HG02870 (cell line): ENCODE measurements around the gene ERBB2.
A peak's percentile ranks its signal among the peaks of the same experiment; 100 is the strongest.
"Not testable (repeated sequence)": the region's sequence is repeated elsewhere in the genome, so short reads cannot be mapped to it uniquely, and the experiment has no call there.

ENCODE experiments used
- ATAC-seq: cut with Tn5 transposase; IDR thresholded peaks from one replicate; pipeline ENCODE4 v1.9.1; 2021; ENCODE audit warnings: mild to moderate bottlenecking, moderate library complexity; ENCODE audit not compliant: unreplicated experiment

ERBB2 gene

DNA sequence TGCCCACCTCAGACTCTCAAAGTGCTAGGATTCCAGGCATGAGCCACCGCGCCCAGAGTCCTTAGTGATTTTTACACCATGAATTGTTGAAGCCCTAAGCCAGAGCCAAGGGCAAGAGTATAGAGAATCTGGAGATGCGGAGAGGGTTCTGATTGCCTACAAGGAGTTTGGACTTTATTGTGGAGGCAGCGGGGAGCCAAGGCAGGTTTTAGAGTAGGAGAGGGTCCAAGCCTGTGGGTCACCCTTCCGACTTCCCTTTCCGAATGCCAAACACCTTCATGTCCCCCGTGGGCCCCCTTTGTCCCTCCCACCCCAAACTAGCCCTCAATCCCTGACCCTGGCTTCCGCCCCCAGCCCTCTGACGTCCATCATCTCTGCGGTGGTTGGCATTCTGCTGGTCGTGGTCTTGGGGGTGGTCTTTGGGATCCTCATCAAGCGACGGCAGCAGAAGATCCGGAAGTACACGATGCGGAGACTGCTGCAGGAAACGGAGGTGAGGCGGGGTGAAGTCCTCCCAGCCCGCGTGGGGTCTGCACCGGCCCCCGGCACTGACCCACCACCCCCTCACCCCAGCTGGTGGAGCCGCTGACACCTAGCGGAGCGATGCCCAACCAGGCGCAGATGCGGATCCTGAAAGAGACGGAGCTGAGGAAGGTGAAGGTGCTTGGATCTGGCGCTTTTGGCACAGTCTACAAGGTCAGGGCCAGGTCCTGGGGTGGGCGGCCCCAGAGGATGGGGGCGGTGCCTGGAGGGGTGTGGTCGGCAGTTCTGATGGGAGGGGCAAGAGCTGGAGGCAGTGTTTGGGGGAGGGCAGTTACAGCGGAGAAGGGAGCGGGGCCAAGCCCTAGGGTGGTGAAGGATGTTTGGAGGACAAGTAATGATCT is 23.3 kb downstream of the ERBB2 start:
- ATAC-seq, result no peak

DNA sequence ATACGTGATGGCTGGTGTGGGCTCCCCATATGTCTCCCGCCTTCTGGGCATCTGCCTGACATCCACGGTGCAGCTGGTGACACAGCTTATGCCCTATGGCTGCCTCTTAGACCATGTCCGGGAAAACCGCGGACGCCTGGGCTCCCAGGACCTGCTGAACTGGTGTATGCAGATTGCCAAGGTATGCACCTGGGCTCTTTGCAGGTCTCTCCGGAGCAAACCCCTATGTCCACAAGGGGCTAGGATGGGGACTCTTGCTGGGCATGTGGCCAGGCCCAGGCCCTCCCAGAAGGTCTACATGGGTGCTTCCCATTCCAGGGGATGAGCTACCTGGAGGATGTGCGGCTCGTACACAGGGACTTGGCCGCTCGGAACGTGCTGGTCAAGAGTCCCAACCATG is 24.9 kb downstream of the ERBB2 start:
- ATAC-seq, result no peak

DNA sequence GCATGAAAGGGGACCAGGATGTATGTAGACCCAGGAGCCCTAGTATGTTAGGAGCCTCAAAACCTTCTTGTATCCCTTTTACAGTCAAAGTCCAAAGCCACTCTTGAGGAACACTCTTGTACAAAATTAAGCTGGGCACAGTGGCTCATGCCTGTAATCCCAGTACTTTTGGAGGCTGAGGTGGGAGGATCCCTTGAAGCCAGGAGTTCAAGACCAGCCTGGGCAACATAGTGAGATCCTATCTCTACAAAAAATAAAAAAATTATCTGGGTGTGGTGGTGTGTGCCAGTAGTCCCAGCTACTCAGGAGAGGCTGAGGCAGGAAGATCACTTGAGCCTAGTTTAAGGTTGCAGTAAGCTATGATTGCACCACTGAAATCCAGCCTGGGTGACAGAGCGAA is 26.1 kb downstream of the ERBB2 start:
- not testable (repeated sequence) for ATAC-seq

DNA sequence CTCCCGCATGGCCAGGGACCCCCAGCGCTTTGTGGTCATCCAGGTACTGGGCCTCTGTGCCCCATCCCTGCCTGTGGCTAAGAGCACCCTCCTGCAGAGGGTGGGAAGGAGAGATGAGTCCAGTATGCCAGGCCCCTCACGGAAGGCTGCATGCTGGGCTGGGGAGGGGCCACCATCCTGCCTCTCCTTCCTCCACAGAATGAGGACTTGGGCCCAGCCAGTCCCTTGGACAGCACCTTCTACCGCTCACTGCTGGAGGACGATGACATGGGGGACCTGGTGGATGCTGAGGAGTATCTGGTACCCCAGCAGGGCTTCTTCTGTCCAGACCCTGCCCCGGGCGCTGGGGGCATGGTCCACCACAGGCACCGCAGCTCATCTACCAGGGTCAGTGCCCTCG is 26.8 kb downstream of the ERBB2 start:
- no peak for ATAC-seq

DNA sequence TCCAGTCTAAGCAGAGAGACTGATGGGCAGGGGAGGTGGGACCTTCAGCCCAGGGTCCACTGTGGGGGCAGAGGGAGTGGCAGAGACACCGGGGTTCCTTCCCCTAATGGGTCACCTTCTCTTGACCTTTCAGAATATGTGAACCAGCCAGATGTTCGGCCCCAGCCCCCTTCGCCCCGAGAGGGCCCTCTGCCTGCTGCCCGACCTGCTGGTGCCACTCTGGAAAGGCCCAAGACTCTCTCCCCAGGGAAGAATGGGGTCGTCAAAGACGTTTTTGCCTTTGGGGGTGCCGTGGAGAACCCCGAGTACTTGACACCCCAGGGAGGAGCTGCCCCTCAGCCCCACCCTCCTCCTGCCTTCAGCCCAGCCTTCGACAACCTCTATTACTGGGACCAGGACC is 27.7 kb downstream of the ERBB2 start:
- ATAC-seq, result no peak

DNA sequence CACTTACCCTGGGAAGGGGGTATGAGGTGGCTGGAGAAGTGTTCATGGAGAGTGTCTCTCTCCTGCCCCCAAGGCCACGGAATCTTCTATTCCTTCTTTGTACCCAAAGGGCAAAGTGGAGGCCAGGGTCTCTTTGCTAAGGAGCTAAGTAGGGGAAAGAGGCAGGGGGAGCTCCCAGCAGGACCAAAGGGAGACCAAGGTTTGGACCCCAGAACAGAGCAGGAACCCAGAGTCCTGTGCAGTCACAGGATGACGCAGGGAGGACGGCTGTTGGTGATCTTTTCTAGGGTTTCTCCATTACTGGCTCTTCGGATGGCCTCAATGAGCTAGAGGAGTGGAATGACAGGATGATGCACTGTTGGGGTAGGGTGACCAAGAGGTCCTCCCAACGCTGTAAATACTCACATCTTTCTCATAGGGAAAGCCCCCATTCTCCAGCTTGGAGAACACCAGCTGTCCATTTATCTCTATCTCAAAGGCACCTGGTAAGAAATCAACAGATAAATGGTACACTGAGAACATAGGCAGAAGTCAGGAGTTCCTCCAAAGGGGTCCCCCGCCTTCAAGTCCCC is 29.5 kb downstream of the ERBB2 start:
- ATAC-seq, result no peak

DNA sequence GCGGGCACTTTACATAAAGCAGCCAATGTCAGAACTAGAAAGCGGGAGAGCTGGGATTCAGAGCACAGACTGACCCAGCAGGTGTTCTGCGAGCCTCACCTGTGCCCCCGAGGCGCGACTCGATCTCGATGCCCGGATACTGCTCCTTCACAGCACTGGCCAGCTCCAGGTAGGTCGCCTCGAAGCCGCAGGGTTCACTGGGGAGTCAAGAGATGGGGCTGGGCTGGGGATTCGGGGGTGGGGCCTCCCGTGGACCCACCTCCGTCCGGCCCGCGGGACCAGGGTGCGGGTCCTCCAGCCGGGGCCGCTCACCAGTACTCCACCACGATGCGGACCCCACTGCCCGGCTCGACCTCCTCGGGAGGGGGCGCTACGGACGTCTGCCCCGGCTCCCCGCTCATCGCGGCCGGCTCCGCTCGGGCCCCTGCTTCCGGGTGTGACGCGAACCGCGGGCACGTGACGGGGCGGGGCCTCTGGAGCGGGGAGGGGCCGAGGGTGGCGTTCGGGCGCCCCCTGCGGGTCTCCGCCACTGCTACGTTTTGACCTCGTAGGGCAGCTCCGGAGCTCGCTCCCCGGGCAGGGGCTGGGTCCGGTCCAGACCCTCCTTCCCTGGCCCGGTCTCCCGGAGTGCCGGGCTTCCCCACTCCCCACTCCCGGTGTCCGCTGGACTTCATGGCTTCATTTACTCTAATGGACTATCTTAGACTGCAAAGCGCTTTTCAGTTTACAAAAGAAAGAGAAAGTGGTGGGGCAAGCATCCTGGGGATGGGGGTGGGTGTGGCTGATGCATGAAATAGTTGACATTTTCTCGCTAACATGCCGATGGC is 30.4 kb downstream of the ERBB2 start, which contains the start of gene MIEN1:
Gene MIEN1, minus strand, starts transcription at position 438 of the 827 bp plus-strand sequence. Its CDS starts 37 bp downstream, at position 401.
- ATAC-seq, result peak; percentile 80

DNA sequence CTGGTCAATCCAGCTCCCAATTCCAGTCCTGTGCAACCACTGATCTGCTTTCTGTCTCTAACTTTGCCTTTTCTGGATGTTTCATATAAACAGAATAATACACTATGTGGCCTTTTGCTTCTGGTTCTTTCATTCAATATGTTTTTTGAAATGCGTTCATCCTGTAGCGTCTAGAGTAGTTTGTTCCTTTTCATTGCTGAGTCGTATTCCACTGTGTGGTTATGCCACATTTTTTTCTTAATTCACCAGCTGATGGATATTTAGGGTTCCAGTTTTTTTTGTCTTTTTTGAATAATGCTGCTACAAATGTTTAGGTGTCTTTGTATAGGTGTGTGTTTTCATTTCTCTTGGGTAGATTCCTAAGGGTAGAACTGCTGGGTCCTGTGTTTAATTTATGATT is 32.7 kb downstream of the ERBB2 start:
- ATAC-seq, result no peak

DNA sequence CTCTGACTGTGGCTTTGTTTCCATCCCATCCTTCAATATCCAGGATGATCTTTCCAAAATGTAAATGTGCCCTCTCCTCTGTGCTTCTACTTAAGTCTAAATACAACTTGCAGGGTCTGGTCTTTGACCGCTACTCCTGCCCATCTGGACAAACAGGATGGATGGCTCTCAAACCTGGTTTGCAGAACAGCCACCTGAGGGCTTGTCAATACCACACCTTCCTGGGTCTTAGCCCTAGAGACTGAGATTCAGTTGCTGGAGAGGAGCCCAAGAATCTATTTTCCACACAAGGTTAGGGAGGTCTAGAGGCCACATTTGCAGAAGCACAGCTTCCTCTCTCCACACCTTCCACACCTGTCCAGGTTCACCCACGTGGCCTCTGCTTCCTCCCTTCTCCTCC is 36.0 kb downstream of the ERBB2 start:
- ATAC-seq, result no peak

DNA sequence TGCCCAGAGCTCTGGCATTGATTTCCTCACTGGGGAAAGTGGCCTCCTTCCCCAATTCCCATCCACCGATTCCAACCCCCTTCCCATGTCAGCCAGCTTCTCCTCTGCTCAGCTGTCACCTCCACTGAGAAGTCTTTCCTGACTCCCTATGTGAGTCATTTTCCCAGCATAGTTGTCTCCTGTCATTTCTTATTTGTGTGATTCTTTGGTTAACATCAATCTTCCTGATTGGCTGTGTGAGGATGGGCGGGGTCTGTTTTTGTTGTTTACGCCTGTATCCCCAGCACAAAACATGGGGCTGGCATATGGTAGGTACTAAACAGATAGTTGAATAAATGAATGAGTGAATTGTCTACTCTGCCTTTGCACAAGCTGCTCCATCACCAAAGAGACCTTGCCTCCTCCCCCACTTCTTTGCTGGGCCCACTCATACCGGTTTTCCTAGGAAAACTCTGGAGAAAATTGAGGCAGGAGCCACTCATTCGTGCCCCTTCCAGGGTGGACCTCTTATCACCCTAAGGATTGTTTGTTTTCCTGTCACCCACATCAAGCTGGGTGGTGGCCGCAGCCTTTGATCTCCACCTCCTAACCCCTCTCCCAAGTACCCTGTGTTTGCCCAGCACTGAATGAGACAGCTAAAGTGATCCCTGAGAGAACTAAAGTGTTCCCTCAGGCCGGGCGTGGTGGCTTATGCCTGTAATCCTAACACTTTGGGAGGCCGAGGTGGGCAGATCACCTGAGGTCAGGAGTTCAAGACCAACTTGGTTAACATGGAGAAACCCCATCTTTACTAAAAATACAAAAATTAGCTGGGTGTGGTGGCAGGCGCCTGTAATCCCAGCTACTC is 36.7 kb downstream of the ERBB2 start:
- ATAC-seq, result no peak

DNA sequence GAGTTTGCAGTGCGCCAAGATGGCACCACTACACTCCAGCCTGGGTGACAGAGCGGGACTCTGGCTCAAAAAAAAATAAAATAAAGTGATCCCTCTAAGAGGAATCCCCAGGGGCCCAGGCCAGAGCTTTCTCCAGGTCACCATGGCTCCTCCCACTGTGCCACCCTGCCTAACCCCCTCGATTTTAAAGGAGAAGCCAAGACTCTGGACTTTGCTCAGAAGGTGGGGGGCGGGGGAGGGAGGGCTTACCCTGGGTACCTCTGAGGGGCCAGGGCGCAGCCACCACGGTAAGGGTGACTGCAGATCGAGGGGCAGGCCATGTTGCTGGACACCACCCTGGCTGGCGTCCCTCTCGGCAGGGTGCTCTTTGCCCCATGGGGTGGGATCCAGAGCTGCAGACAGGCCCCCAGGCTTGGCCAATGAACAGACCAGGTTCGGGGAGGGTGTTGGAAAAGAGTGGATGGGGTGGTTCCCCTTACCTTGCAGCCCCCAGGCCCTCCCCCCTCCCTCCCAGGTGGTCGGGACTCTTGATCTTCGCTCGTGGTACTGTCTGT is 37.4 kb downstream of the ERBB2 start:
- ATAC-seq, result no peak

DNA sequence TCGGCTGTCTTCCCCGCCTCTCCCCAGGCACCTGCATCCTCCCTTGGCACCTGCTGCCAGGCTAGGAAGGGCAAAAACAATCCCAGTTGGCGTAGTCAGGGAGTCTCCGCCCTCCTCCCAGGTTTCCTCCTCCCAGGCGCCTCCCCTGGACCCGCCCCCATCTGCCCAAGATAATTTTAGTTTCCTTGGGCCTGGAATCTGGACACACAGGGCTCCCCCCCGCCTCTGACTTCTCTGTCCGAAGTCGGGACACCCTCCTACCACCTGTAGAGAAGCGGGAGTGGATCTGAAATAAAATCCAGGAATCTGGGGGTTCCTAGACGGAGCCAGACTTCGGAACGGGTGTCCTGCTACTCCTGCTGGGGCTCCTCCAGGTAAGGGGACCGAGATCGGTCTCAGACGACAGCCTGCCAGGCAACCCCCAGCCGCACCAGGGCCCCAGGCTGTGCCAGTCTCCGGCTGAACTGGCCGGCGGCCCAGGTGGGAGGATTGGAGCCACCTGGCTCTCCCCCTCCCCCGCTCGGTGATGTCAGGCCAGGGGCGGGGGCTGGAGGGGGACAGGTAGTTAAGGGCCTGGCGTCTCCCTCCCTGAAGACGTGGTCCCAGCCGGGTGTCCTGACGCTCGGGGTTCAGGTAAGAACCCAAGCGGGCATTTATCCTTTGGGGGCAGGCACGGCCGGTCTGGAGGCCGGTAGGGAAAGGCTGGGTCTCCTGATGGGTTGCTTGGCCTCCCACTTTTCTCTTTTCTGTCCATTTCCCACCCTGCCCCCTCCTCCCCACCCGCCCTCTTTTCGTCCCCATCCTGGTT is 38.1 kb downstream of the ERBB2 start, which contains the start of gene GRB7:
Gene GRB7, plus strand, starts transcription at position 179 of the 808 bp plus-strand sequence. CDS start 4,364 bp downstream, outside the sequence.
- no peak for ATAC-seq

DNA sequence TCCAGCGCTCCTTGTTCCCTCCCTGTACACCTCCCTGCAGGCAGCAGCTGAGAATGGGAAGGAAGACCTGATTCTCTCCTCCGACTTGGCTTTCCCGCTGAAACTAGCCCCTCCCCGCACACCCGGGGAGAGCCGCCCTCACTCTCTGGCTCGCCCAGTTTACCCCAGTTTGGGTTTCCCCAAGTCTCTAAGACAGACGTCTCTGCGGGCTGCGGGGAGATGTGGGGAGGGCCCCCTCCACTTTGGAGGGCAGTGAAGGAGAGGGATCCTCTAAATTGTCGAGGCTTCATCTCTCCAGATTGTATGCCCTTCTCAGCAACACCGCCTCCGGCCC is 38.7 kb downstream of the ERBB2 start:
- ATAC-seq, result no peak

DNA sequence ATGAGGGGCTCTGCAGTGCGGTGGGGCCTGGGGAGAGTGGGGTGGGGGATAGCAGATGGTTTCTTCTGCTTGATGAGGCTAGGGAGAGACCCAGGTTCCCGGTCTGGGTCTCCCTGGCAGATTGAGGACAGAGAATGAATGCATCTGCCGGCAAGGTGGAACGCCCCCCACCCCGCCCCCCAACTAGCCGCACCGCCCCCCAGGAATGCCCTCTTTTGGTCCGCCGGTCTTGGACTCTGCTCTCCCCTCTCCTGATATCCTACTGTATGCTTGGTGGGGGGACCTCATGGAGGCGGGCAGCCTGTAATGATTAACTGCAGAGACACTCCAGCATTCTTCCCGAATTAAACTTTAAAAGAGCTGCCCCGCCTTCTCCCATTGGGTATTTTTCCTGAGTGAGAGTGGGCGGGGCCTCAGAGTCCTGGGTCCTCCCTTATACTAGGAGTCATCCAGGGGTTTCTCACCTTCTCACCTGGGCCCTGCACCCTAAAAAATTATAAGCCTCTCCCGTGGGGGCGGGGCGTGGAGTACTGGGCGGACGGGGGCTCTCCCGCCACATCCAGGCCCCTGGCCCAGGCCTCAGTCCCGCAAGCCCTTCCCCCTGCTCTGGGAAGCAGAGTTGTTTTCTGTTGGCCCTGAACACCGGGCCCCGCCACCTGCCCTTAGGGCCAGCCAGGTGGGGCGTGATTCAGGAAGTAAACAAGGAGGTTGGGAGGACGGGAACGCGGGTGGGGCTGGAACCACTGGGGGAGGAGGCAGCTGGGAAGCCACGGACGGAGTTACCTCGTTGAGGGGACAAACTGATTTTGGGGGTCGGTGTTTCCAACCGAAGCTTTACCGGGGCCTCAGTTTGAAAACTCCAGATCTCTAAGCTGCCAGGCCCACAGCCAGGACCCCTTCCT is 39.4 kb downstream of the ERBB2 start:
- ATAC-seq, result no peak

DNA sequence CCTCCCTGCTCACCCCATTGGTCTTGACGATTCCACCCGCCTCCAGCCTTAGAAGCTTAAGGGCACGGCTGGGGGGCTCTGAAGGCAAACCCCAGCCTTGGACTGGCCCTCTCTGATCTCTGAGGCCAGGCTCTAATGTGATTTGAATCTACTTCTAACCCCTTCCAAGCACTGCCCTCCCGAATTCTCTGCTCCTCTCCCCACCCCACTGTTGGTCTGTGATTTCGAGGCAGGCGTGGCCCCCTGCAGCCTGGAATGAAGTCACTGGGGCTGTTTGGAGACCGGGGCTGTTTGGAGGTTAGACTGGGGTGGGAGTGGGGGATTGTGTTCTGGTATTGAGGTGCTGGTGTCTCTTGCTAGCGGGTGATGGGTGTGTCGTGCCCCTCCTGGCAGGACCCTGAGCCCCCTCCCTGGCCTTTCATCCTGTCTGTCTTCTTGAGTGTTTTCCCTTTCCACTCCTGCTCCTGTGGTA is 40.1 kb downstream of the ERBB2 start:
- no peak for ATAC-seq

DNA sequence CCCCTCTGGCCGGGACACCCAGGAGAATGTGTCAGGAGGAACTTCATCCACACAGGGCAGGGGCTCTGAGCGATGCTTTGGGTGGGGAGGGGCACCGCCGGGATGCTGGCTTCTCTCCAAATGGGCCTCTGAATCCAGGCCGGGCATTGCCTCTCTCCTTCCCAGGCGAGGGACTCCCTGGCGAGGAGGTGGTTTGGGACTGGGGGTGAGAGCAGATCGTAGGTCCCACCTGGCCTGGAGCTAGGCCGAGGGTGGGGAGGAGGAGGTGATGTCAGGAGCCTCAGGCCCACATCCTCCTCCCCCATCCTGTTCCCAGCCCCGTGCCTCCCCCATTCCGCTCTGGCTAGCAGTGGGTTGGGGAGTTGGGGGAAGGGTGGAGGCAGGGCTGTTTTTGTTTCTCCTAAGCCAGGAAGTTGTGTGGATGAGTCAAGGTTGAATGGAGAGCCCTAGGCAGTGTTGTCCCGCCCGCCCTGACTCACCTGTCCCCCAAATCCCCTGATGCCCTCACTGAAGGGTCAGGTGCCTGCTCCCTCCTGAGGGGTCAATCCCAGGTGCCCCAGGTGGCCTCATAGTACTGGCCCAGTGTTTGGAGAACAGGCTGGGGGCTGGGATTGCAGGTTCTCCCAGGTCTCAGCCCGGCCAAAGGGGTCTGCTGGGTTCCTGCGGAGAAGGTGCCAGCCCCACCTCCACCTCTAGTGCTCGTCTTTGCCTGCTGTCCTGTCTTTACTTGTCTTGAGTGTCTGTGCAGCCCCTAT is 40.7 kb downstream of the ERBB2 start:
- ATAC-seq, result no peak

DNA sequence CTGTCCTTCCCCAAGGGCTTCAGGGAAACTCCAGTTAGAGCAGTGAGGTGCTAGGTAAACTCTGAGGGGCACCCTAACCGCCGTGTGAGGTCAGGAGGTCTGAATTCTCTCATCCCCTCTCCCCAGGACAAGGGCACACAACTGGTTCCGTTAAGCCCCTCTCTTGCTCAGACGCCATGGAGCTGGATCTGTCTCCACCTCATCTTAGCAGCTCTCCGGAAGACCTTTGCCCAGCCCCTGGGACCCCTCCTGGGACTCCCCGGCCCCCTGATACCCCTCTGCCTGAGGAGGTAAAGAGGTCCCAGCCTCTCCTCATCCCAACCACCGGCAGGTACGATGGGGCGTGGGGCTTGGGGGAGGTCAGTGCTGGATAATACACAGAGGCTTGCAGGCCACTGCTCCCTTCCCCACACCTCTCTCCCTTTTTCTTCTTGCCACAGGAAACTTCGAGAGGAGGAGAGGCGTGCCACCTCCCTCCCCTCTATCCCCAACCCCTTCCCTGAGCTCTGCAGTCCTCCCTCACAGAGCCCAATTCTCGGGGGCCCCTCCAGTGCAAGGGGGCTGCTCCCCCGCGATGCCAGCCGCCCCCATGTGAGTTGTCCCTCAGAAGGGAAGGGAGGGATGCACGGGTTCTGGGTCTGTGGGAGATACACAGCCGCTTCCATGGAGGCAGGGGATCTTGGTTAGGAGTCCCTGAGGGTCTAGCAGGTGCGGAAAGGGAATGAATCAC is 42.4 kb downstream of the ERBB2 start:
- ATAC-seq, result no peak
